GM03348 (cell line): ENCODE data around the gene GLIS2.

Experiments used
- DNase-seq: peaks from one replicate; pipeline ENCODE4 v3.0.0; 2012; ENCODE audit warnings: low spot score

GLIS2 gene

GRCh38 chr16:4352843-4353242 is 37.0 kb downstream of the GLIS2 start:
- DNase-seq = no peak

GRCh38 chr16:4353675-4354074 is 37.8 kb downstream of the GLIS2 start:
- no peak for DNase-seq

GRCh38 chr16:4354512-4355409 is 38.9 kb downstream of the GLIS2 start:
- DNase-seq = no peak

- DNase-seq = no peak
Observed at GRCh38 chr16:4356820-4357219, 41.0 kb downstream of the GLIS2 start.

GRCh38 chr16:4358236-4358635 is 42.4 kb downstream of the GLIS2 start:
- DNase-seq = no peak

- peak; percentile 80 for DNase-seq
Observed at GRCh38 chr16:4358831-4359561, 43.1 kb downstream of the GLIS2 start.

- DNase-seq = no peak
Observed at GRCh38 chr16:4359914-4360313, 44.0 kb downstream of the GLIS2 start.

GRCh38 chr16:4360538-4361021 is 44.7 kb downstream of the GLIS2 start:
- DNase-seq = no peak

- DNase-seq = no peak
Observed at GRCh38 chr16:4361033-4361943, 45.4 kb downstream of the GLIS2 start.

GRCh38 chr16:4361944-4362311 is 46.1 kb downstream of the GLIS2 start:
- DNase-seq = no peak

- DNase-seq = no peak
Observed at GRCh38 chr16:4362476-4363135, 46.7 kb downstream of the GLIS2 start.

GRCh38 chr16:4364196-4365013 is 48.5 kb downstream of the GLIS2 start:
- DNase-seq = no peak

- no peak for DNase-seq
Observed at GRCh38 chr16:4365014-4365406, 49.1 kb downstream of the GLIS2 start.

GRCh38 chr16:4365615-4366014 is 49.7 kb downstream of the GLIS2 start:
- no peak for DNase-seq

- DNase-seq = no peak
Observed at GRCh38 chr16:4366016-4366415, 50.1 kb downstream of the GLIS2 start.

GRCh38 chr16:4367393-4367856 is 51.6 kb downstream of the GLIS2 start:
- no peak for DNase-seq

- peak; percentile 67 for DNase-seq
Observed at GRCh38 chr16:4369007-4369733, 53.3 kb downstream of the GLIS2 start.

GRCh38 chr16:4370151-4370550 is 54.3 kb downstream of the GLIS2 start:
- DNase-seq = no peak

GRCh38 chr16:4370570-4371356 is 54.9 kb downstream of the GLIS2 start:
- peak; percentile 71 for DNase-seq
